Esophagus muscularis mucosa (tissue), 4 donors: ENCODE data around the gene ZEB2. TPM values are rescaled to one million over a fixed set of nuclear protein-coding genes. Genes with fewer than 3 reads are reported as not detected.

Experiments
- DNase-seq: peaks from one replicate; pipeline ENCODE4 v3.0.0-alpha.2; 2017; ENCODE audit errors: extremely low spot score
- H3K27ac ChIP-seq, 4 donors: fragments of 200-600 bp; sonication (generic); replicated peaks in 1 of 4; 1 replicate in 3 of 4; 2 replicates in 1 of 4; pipeline ENCODE4 v1.5.1; 2016 to 2019; ENCODE audit warnings: mild to moderate bottlenecking in 1 of 4
- H3K27me3 ChIP-seq, 4 donors: fragments of 200-600 bp; sonication (generic); one replicate each; pipeline versions ENCODE4 v1.5.1 to v1.6.0; 2016 to 2019
- H3K36me3 ChIP-seq, 4 donors: fragments of 200-600 bp; sonication (generic); one replicate each; pipeline ENCODE4 v1.5.1; 2016 to 2019
- H3K4me1 ChIP-seq, 4 donors: fragments of 200-600 bp; sonication (generic); one replicate each; pipeline ENCODE4 v1.5.1; 2016 to 2019
- H3K4me3 ChIP-seq, 4 donors: fragments of 200-600 bp; sonication (generic); 1 replicate in 2 of 4; 2 replicates in 2 of 4; pipeline ENCODE4 v1.5.1; 2016 to 2019; ENCODE audit warnings: mild to moderate bottlenecking in 4 of 4, moderate library complexity in 1 of 4
- H3K9me3 ChIP-seq, 4 donors: fragments of 200-600 bp; sonication (generic); 1 replicate in 3 of 4; 2 replicates in 1 of 4; pipeline ENCODE4 v1.5.1; 2016 to 2019
- CTCF ChIP-seq, 3 experiments: fragments of 200-600 bp in 2 of 3; fragments of 450-650 bp in 1 of 3; sonication (generic) in 2 of 3; IDR thresholded peaks; one replicate each; pipeline ENCODE4 v1.5.1; 2017 to 2019; ENCODE audit warnings: antibody characterized with exemption in 3 of 3, mild to moderate bottlenecking in 2 of 3, moderate library complexity in 1 of 3
- EP300 ChIP-seq: sonication (generic); formaldehyde crosslinking; IDR thresholded peaks from one replicate; pipeline ENCODE4 v1.6.1; 2017; ENCODE audit warnings: antibody characterized with exemption
- POLR2A ChIP-seq: fragments of 450-650 bp; IDR thresholded peaks from one replicate; pipeline ENCODE4 v1.6.1; 2017; ENCODE audit warnings: antibody characterized with exemption, moderate library complexity, mild to moderate bottlenecking, low read depth
- POLR2AphosphoS5 ChIP-seq, 2 donors: sonication (generic); formaldehyde crosslinking; IDR thresholded peaks; one replicate each; pipeline ENCODE4 v1.6.1; 2017; ENCODE audit warnings: antibody characterized with exemption in 2 of 2
- WGBS: methylation state at CpG from one replicate; pipeline ENCODE4 v1.1.5; 2018; 5-methylcytosine and 5-hydroxymethylcytosine counted together
- intact Hi-C: fragments of 100-400 bp; cut with DNase I; formaldehyde crosslinking; loops from one replicate; pipeline ENCODE4 v1.15.1; 2023
- total RNA-seq, 4 donors: library from RNA; depleted of rRNA; stranded (reverse); fragments of >200 nt; gene quantifications; one replicate each; pipeline versions ENCODE4 v1.1.0 to v1.2.1, GENCODE V29; 2016

ZEB2 gene
- total RNA-seq, 4 donors from 2014 or later, result 41.2 to 68.3 (median 55.7) TPM

- Histone ChIP-seq H3K27ac (peak overlapping the region; percentile 87 to 90 (median 89)), H3K27me3 (peaks cover 0 to 47% (median 1%) of the 10 kb centered on the region in 4 donors), H3K36me3 (no peaks in the 10 kb centered on the region), H3K9me3 (no peaks in the 10 kb centered on the region), H3K4me1 (peaks cover 4 to 44% (median 12%) of the 10 kb centered on the region in 4 donors), H3K4me3 (peak overlapping the region; percentile 17 to 82 (median 44))
- no peak for DNase-seq
- intact Hi-C loops, result loop anchor here (5.0 to 10.0 kb wide), 2 partner anchors 55 to 178 kb away; a partner anchor contains a TSS
- 68% methylated on average over 3 of the region's 3 CpGs for WGBS
- TF ChIP-seq POLR2A, result no peak
- no peak for TF ChIP-seq CTCF (IDR thresholded peaks at IDR 0.05)
- no peak for TF ChIP-seq POLR2AphosphoS5 (IDR thresholded peaks at IDR 0.05)
- TF ChIP-seq EP300, result no peak
These were observed 10.1 kb downstream of the ZEB2 start for GRCh38 chr2:144509879-144510221.

GRCh38 chr2:144509001-144509878 lies 10.7 kb downstream of the ZEB2 start:
- intact Hi-C loops, result no loop called here
- TF ChIP-seq EP300 (no peak), POLR2A (no peak), POLR2AphosphoS5 (IDR thresholded peaks at IDR 0.05) (no peak), CTCF (IDR thresholded peaks at IDR 0.05) (no peak)
- Histone ChIP-seq H3K4me3 (peak overlapping the region; percentile 12 to 25 (median 16)), H3K9me3 (no peaks in the 10 kb centered on the region), H3K4me1 (peaks cover 4 to 50% (median 18%) of the 10 kb centered on the region in 4 donors), H3K27ac (peak overlapping the region; percentile 87 to 90 (median 89)), H3K36me3 (no peaks in the 10 kb centered on the region), H3K27me3 (peaks cover 0 to 41% (median 0%) of the 10 kb centered on the region in 4 donors)
- no peak for DNase-seq
- 64% methylated on average over 10 of the region's 10 CpGs for WGBS

GRCh38 chr2:144508172-144508851 lies 11.6 kb downstream of the ZEB2 start:
- WGBS, result 59% methylated on average over 15 of the region's 15 CpGs
- TF ChIP-seq POLR2AphosphoS5 (IDR thresholded peaks at IDR 0.05), result no peak
- TF ChIP-seq EP300, result no peak
- no peak for TF ChIP-seq CTCF (IDR thresholded peaks at IDR 0.05)
- TF ChIP-seq POLR2A, result no peak
- Histone ChIP-seq H3K4me3 (peak overlapping the region; percentile 12 to 25 (median 16)), H3K9me3 (no peaks in the 10 kb centered on the region), H3K27me3 (peaks cover 0 to 33% (median 0%) of the 10 kb centered on the region in 4 donors), H3K4me1 (peaks cover 4 to 55% (median 24%) of the 10 kb centered on the region in 4 donors), H3K27ac (peak overlapping the region; percentile 87 to 90 (median 89)), H3K36me3 (no peaks in the 10 kb centered on the region)
- intact Hi-C loops, result no loop called here
- DNase-seq, result no peak

- no peak for DNase-seq
- peak overlapping the region; percentile 87 to 90 (median 89) for H3K27ac ChIP-seq
- H3K36me3 ChIP-seq, result no peaks in the 10 kb centered on the region
- intact Hi-C loops, result no loop called here
- TF ChIP-seq POLR2AphosphoS5 (IDR thresholded peaks at IDR 0.05) (no peak), CTCF (IDR thresholded peaks at IDR 0.05) (no peak), EP300 (no peak), POLR2A (no peak)
- H3K9me3 ChIP-seq, result no peaks in the 10 kb centered on the region
- peaks cover 0 to 27% (median 0%) of the 10 kb centered on the region in 4 donors for H3K27me3 ChIP-seq
- WGBS, result 45% methylated on average over 5 of the region's 5 CpGs
- H3K4me3 ChIP-seq, result peak overlapping the region; percentile 12 to 25 (median 16)
- H3K4me1 ChIP-seq, result peaks cover 4 to 61% (median 26%) of the 10 kb centered on the region in 4 donors
These were observed 12.3 kb downstream of the ZEB2 start for GRCh38 chr2:144507441-144508171.
